HFFc6 (cell line): ENCODE data around the gene RTEL1. TPM values are rescaled to one million over a fixed set of nuclear protein-coding genes. Genes with fewer than 3 reads are reported as not detected.
A peak's percentile ranks its signal among the peaks of the same experiment; 100 is the strongest.

Experiments
- DNase-seq: peaks from one replicate; pipeline ENCODE4 v3.0.0-alpha.2; 2018
- H3K27ac Mint-ChIP-seq: 2 replicates; pipeline ENCODE4 v1.8.0; 2020; ENCODE audit warnings: mild to moderate bottlenecking, mixed read lengths
- H3K27me3 Mint-ChIP-seq: 2 replicates; pipeline ENCODE4 v1.8.0; 2021; ENCODE audit warnings: mild to moderate bottlenecking, moderate library complexity, mixed read lengths; ENCODE audit not compliant: insufficient read depth
- H3K36me3 Mint-ChIP-seq: 2 replicates; pipeline ENCODE4 v1.8.0; 2021; ENCODE audit warnings: low read depth, mixed read lengths
- H3K4me1 Mint-ChIP-seq: 2 replicates; pipeline ENCODE4 v1.8.0; 2020; ENCODE audit warnings: low read depth, mixed read lengths
- H3K4me3 Mint-ChIP-seq: 2 replicates; pipeline ENCODE4 v1.8.0; 2020; ENCODE audit warnings: mild to moderate bottlenecking, moderate library complexity, mixed read lengths
- H3K9me3 Mint-ChIP-seq: 2 replicates; pipeline ENCODE4 v1.8.0; 2020; ENCODE audit warnings: mild to moderate bottlenecking, mixed read lengths
- total RNA-seq, 6 experiments: library from RNA; stranded (reverse); fragmentation: NEBNext Ultra II Directional; extraction: Animal tissue kit (Norgen Biotek cat#: 25700); gene quantifications; 2 replicates in 1 of 6; 3 replicates in 5 of 6; pipeline ENCODE4 v1.2.3, GENCODE V29; 2021
- TF ChIP-seq, protein P1 (sequence below): fragments of 200-600 bp; sonication (generic); IDR thresholded peaks from 2 replicates; pipeline ENCODE4 v1.5.0; 2021; ENCODE audit warnings: antibody characterized with exemption, mild to moderate bottlenecking

The RTEL1 gene
- total RNA-seq, 6 experiments from 2014 or later: 19.0 to 26.8 (median 22.7) TPM

DNA sequence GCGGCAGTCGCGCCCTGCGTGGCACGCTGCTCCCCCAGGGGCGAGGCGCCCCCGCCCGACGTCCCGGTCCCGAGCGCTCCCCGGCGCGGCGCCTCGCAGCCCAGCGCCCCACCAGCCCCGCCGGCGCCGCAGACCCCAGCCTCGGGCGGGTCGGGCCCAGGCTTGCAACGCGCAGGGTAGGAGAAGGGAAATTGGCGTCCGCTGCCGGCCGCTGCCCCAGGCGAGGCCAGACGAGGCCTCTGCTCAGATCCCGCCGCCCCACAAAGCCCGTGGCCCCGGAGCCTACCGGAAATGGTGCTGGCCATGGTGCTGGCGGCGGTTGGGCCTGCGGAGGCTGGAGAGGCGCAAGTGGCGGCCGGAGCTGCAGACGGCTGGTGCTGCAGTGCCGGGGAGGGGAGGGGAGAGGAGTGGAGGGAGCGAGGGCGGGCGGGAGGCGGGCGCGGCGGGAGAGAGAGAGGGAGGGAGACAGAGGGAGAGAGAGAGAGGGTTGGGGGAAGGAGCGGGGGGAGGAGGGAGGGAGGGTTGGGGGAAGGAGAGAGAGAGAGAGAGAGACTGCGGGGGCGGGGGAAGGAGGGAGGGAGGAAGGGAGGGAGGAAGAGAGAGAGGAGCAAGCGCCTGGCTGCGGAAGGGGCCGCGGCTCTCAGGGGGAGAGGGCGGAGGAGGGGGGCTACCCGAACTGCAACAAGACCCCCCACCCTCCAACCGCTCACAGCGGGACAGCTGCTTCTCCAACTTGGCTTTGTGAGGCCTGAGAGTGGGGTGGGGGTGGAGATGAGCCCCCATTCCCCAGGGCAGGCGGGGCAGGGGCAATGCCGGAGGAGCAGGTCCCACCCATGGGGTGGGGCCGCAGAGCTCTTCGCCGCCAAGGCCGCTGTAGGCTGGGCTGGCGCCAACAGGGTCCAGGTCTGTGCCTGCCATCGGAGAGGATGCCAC lies 4.8 kb upstream of the RTEL1 start, which contains the start of gene STMN3:
Gene STMN3, minus strand, starts transcription at position 384 of the 933 bp plus-strand sequence. Its CDS starts 79 bp downstream, at position 305.
- Mint-ChIP-seq H3K27ac (no peak within 1 kb of the TSS), H3K36me3 (no peaks in the 10 kb centered on the region), H3K27me3 (peaks cover 12% of the 10 kb centered on the region), H3K4me3 (no peak within 1 kb of the TSS), H3K9me3 (no peaks in the 10 kb centered on the region), H3K4me1 (peaks cover 10% of the 10 kb centered on the region)
- DNase-seq: peak; percentile 41
- TF ChIP-seq, protein P1, sequence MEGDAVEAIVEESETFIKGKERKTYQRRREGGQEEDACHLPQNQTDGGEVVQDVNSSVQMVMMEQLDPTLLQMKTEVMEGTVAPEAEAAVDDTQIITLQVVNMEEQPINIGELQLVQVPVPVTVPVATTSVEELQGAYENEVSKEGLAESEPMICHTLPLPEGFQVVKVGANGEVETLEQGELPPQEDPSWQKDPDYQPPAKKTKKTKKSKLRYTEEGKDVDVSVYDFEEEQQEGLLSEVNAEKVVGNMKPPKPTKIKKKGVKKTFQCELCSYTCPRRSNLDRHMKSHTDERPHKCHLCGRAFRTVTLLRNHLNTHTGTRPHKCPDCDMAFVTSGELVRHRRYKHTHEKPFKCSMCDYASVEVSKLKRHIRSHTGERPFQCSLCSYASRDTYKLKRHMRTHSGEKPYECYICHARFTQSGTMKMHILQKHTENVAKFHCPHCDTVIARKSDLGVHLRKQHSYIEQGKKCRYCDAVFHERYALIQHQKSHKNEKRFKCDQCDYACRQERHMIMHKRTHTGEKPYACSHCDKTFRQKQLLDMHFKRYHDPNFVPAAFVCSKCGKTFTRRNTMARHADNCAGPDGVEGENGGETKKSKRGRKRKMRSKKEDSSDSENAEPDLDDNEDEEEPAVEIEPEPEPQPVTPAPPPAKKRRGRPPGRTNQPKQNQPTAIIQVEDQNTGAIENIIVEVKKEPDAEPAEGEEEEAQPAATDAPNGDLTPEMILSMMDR: no peak

DNA sequence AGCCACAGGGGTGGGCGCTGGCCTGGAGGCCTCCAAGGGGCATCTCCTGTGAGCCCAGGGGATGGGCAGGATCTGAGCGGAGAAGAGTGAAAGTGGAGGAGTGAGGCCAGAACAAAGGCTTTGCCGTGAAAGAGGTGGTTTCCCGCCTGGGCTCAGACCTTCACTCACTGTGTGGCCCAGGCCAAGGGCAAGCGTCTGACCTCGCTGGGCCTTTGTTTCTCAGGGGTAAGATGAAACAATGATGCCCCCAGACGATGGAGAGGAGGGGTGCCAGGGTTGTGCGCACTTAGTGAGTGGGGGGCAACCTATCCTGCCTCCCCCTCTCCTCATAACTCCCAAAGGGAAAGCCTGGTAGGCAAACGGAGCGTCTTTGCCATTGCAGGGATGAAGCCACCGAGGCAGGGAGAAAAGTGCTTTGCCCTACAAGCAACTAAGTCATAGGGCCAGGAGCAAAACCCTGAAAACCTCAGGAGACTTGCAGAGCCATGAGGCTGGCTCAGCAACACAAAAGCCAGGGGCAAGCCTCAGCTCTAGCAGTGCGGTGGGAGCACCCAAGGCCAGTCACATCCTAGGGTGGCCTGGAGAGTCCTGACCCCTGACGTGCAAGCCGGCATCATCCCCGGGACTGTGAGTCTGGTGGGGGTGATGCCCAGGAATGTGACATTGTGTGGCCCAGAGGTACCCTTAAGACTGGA lies 4.0 kb upstream of the RTEL1 start:
- H3K27ac Mint-ChIP-seq: no peak overlapping the region
- no peaks in the 10 kb centered on the region; the same call in 1 of the 2 replicates for H3K36me3 Mint-ChIP-seq
- TF ChIP-seq, protein P1: no peak
- H3K9me3 Mint-ChIP-seq: no peaks in the 10 kb centered on the region
- peaks cover 16% of the 10 kb centered on the region for H3K27me3 Mint-ChIP-seq
- peaks cover 12% of the 10 kb centered on the region for H3K4me1 Mint-ChIP-seq
- H3K4me3 Mint-ChIP-seq: no peak overlapping the region
- DNase-seq: no peak

DNA sequence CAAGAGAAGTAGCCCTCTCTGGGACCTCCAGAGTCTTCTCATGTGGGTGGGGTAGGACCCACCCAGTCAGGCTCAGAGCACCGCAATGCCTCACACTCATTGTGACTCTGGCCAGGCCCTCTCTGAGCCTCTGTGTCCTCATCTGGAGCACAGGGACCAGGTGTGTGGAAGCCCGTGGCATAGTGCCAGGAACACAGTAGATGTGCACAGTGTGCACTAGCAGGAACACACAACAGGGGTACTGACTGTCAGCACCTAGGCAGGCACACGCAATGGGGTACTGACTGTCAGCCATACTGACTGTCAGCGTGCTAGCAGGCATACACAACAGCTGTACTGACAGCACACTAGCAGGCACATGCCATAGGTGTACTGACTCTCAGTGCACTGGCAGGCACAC lies 2.9 kb upstream of the RTEL1 start:
- Mint-ChIP-seq H3K9me3 (no peaks in the 10 kb centered on the region), H3K27ac (no peak overlapping the region), H3K27me3 (peaks cover 16% of the 10 kb centered on the region), H3K4me1 (peaks cover 22% of the 10 kb centered on the region), H3K4me3 (no peak overlapping the region), H3K36me3 (no peaks in the 10 kb centered on the region; the same call in 1 of the 2 replicates)
- no peak for DNase-seq
- TF ChIP-seq, protein P1: no peak

DNA sequence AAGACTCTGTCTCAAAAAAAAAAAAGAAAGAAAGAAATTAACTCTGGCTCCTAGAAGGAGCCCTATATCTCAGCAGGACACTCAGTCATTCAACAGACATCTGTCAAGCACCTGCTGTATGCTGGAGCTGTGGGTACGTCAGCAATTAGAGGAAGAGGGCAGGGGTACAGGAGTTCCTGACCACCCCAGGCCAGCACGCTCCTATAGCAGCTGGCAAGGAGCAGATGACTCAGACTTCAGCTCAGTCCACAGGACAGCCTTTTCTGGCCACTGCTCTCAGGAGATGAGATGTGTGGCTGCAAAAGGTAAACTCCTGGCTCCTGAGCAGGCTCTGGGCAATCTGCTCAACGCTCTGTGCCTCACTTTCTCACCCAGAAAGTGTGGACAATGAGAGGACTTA lies 1.7 kb upstream of the RTEL1 start:
- no peak overlapping the region for H3K27ac Mint-ChIP-seq
- peaks cover 15% of the 10 kb centered on the region for H3K27me3 Mint-ChIP-seq
- no peaks in the 10 kb centered on the region; the same call in 1 of the 2 replicates for H3K36me3 Mint-ChIP-seq
- no peaks in the 10 kb centered on the region for H3K9me3 Mint-ChIP-seq
- TF ChIP-seq, protein P1: no peak
- H3K4me3 Mint-ChIP-seq: no peak overlapping the region
- no peak for DNase-seq
- peaks cover 20% of the 10 kb centered on the region for H3K4me1 Mint-ChIP-seq

DNA sequence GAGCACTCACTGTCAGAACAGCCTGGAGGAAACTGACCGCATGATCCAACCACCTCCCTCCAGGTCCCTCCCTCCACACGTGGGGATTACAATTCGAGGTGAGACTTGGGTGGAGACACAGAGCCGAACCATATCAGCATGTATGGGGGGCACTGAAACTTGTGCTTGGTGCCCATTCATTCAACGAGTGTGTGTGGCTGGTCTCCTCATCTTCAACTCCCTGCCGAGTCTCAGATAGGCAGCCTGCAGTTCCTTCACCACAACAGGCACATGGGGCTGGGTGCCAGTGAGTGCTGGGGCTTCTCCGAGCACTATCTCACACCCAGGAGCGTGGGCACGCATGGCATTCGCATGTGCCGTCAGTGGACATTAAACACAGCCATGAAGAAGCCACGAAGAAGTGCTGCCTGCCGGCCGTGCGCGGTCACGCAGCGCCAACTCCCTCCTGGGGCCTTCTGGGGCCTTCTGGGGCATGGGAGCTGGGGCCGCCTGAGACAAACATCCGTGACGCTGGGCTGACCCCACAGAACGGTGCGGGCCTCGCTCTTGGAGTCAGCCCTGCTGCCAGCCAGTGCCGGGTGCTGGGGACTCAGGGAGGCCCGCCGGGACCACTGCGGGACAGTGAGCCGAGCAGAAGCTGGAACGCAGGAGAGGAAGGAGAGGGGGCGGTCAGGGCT lies 714 bp upstream of the RTEL1 start:
- Mint-ChIP-seq H3K4me3 (peak overlapping the region; percentile 99), H3K27ac (peak overlapping the region; percentile 92), H3K9me3 (no peaks in the 10 kb centered on the region), H3K27me3 (peaks cover 12% of the 10 kb centered on the region), H3K36me3 (peaks cover 3% of the 10 kb centered on the region; the same call in 1 of the 2 replicates), H3K4me1 (peaks cover 16% of the 10 kb centered on the region)
- TF ChIP-seq, protein P1: no peak
- DNase-seq: no peak
